Natural killer cell (primary cell): ENCODE results near the gene LDHD. TPM values are rescaled to one million over a fixed set of nuclear protein-coding genes. Genes with fewer than 3 reads are reported as not detected.

ENCODE experiments used
- ATAC-seq, 3 donors: fragments of 150-1000 bp in 2 of 3; fragments of 200-7000 bp in 1 of 3; cut with Tn5 transposase; 1 replicate in 1 of 3; 2 replicates in 2 of 3; pipeline ENCODE4 v1.10.0; 2021; ENCODE audit warnings: mild to moderate bottlenecking in 2 of 3, moderate library complexity in 2 of 3
- DNase-seq, 2 donors: peaks; one replicate each; pipeline versions ENCODE4 v3.0.0 to v3.0.0-alpha.2; 2013 to 2021; ENCODE audit warnings: mixed read lengths in 1 of 2
- H3K27ac ChIP-seq: one replicate; pipeline ENCODE4 v1.5.1; 2013; ENCODE audit warnings: mild to moderate bottlenecking, low read length
- H3K27me3 ChIP-seq: one replicate; pipeline ENCODE4 v1.6.1; 2013; ENCODE audit warnings: low read length; ENCODE audit not compliant: control insufficient read depth, insufficient read depth
- H3K36me3 ChIP-seq: one replicate; pipeline ENCODE4 v1.6.1; 2013; ENCODE audit warnings: low read length; ENCODE audit not compliant: control insufficient read depth, insufficient read depth
- H3K4me1 ChIP-seq: one replicate; pipeline ENCODE4 v1.6.1; 2013; ENCODE audit warnings: low read length; ENCODE audit not compliant: control insufficient read depth, insufficient read depth
- H3K4me3 ChIP-seq: one replicate; pipeline ENCODE4 v1.5.1; 2013; ENCODE audit warnings: low read length
- H3K9me3 ChIP-seq: one replicate; pipeline ENCODE4 v1.6.1; 2013; ENCODE audit warnings: low read length; ENCODE audit not compliant: control insufficient read depth, insufficient read depth
- H3K27ac Mint-ChIP-seq, 2 donors: one replicate each; pipeline ENCODE4 v1.8.0; 2022; ENCODE audit warnings: mild to moderate bottlenecking in 2 of 2, mixed read lengths in 2 of 2, moderate library complexity in 1 of 2
- H3K27me3 Mint-ChIP-seq, 2 donors: one replicate each; pipeline ENCODE4 v1.8.0; 2022; ENCODE audit warnings: low read depth in 2 of 2, mixed read lengths in 2 of 2
- H3K36me3 Mint-ChIP-seq: one replicate; pipeline ENCODE4 v1.8.0; 2022; ENCODE audit warnings: mixed read lengths
- H3K4me1 Mint-ChIP-seq, 2 donors: one replicate each; pipeline ENCODE4 v1.8.0; 2022; ENCODE audit warnings: mixed read lengths in 2 of 2
- H3K4me3 Mint-ChIP-seq: one replicate; pipeline ENCODE4 v1.8.0; 2022; ENCODE audit warnings: mild to moderate bottlenecking, moderate library complexity, mixed read lengths
- H3K9me3 Mint-ChIP-seq, 2 donors: one replicate each; pipeline ENCODE4 v1.8.0; 2022; ENCODE audit warnings: mixed read lengths in 2 of 2
- CTCF ChIP-seq: fragments of 200-600 bp; IDR thresholded peaks from one replicate; pipeline ENCODE4 v1.8.0; 2022; ENCODE audit warnings: antibody characterized with exemption
- WGBS: methylation state at CpG from one replicate; pipeline ENCODE4 v1.1.7; 2013; ENCODE audit warnings: missing lambda C conversion rate; ENCODE audit not compliant: insufficient coverage; 5-methylcytosine and 5-hydroxymethylcytosine counted together
- intact Hi-C: fragments of 100-400 bp; cut with micrococcal nuclease; formaldehyde crosslinking; loops from one replicate; pipeline ENCODE4 v1.14.2; 2022
- total RNA-seq, 4 donors: library from RNA; stranded (reverse); fragments of 120-200 nt in 1 of 4; gene quantifications; one replicate each; pipeline versions ENCODE4 v1.2.3 to v1.2.4, GENCODE V29; 2013 to 2022

Gene LDHD
- total RNA-seq, 3 donors from 2014 or later (not counting 1 experiment from before 2014, with no cell fraction given): 0.12 to 1.3 TPM; not detected in 1

- H3K27me3 Mint-ChIP-seq: peaks cover 24 to 38% of the 10 kb centered on the region in 2 donors
- Histone ChIP-seq H3K9me3 (no peaks in the 10 kb centered on the region), H3K36me3 (no peaks in the 10 kb centered on the region), H3K4me3 (no peak overlapping the region), H3K4me1 (peaks cover 31% of the 10 kb centered on the region), H3K27ac (no peak overlapping the region), H3K27me3 (peaks cover 6% of the 10 kb centered on the region)
- no peak overlapping the region for H3K4me3 Mint-ChIP-seq
- ATAC-seq: no peak
- intact Hi-C loops: loop anchor here (1.0 kb wide), 3 partner anchors 114 to 403 kb away; no protein-coding TSS in a partner anchor
- H3K4me1 Mint-ChIP-seq: peaks cover 0 to 23% of the 10 kb centered on the region in 2 donors
- peak in 1 of 2 donors; percentile 2 for DNase-seq
- TF ChIP-seq CTCF: no peak
- WGBS: 26% methylated on average over 26 of the region's 26 CpGs
- H3K9me3 Mint-ChIP-seq: no peaks in the 10 kb centered on the region
- no peaks in the 10 kb centered on the region for H3K36me3 Mint-ChIP-seq
- H3K27ac Mint-ChIP-seq: no peak overlapping the region
Measured at GRCh38 chr16:75111961-75112733, 4.4 kb downstream of the LDHD start.

DNA sequence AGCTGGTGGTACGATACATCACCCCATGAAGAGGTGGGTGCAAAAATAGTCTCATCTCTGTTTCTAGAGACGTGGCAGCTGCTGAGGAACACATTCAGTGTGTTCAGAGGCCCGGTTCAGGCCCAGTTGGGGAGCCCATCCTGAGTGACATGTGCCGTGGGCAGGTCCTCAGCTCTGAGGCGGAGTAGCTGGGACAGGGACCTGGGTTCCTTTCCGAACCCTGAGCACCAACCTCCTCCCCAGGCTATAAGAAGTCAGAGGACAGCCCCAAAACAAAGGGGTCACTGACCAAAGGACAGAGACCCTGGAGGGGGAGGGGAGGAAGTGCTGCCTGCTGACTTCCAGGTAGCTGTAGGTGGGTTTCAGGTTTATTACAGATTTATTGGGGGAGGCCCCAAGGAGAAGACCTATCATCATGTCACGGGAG, 5.1 kb downstream of the LDHD start:
- ATAC-seq: peak in 2 of 3 donors; percentile 7 to 30
- Mint-ChIP-seq H3K27me3 (peaks cover 24 to 40% of the 10 kb centered on the region in 2 donors), H3K36me3 (no peaks in the 10 kb centered on the region), H3K27ac (no peak overlapping the region), H3K4me3 (no peak overlapping the region), H3K4me1 (peaks cover 0 to 19% of the 10 kb centered on the region in 2 donors), H3K9me3 (no peaks in the 10 kb centered on the region)
- TF ChIP-seq CTCF: no peak
- Histone ChIP-seq H3K27ac (no peak overlapping the region), H3K9me3 (no peaks in the 10 kb centered on the region), H3K27me3 (peaks cover 6% of the 10 kb centered on the region), H3K4me1 (peaks cover 33% of the 10 kb centered on the region), H3K4me3 (no peak overlapping the region), H3K36me3 (no peaks in the 10 kb centered on the region)
- 42% methylated on average over 6 of the region's 7 CpGs for WGBS
- intact Hi-C loops: loop anchor here (1.0 kb wide), 3 partner anchors 113 to 402 kb away; no protein-coding TSS in a partner anchor
- no peak for DNase-seq

DNA sequence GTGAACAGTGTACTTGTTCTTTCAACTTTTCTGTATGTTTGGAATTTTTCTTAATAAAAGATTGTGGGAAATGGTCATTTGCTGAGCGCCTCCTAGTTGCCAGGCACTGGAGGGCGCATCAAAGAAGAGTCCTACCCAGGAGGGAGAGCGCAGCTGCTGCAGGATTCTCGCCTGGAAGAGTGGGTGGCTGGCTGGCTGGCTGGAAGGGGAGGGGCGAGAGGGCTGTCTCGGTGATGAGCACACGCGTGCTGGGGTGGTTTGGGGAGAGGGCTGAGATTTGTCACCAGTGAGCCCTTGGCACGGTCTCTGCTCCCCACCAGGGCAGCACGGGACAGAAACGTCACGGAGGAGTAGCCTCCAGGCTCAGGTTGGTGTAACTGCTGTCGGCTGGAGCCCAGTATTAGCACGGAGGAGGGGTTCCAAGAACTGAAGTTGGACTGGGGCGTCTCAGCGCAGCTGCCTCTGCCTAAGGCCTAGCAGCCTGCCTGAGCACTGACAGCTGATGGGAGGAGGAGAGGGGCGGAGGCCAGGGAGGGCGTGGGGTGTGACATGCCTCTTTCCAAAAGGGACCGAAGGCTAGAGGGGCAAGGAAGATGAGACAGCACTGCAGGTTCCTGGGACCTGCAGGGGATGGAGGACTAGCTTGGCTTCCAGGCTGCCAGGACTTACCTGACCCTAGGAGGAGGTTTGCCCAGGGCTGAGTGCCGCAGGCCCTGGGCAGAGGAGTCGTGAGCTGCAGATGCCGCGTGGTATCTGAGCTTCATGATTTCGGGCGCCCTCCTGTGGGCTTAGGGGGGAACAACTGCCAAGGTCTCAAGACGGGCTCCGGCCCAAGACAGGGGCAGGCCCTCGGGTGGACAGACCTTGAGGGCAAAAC, 5.7 kb downstream of the LDHD start:
- H3K27ac ChIP-seq: no peak overlapping the region
- Mint-ChIP-seq H3K36me3 (no peaks in the 10 kb centered on the region), H3K4me1 (peaks cover 0 to 20% of the 10 kb centered on the region in 2 donors), H3K4me3 (no peak overlapping the region), H3K27me3 (peaks cover 24 to 42% of the 10 kb centered on the region in 2 donors), H3K27ac (peak overlapping the region in 1 of 2 donors; percentile 31), H3K9me3 (no peaks in the 10 kb centered on the region)
- TF ChIP-seq CTCF: peak; percentile 78
- H3K4me1 ChIP-seq: peaks cover 37% of the 10 kb centered on the region
- peaks cover 6% of the 10 kb centered on the region for H3K27me3 ChIP-seq
- H3K9me3 ChIP-seq: no peaks in the 10 kb centered on the region
- ATAC-seq: peak; percentile 92 to 99 (median 97)
- H3K36me3 ChIP-seq: no peaks in the 10 kb centered on the region
- no peak overlapping the region for H3K4me3 ChIP-seq
- intact Hi-C loops: loop anchor here (1.0 kb wide), 3 partner anchors 113 to 402 kb away; no protein-coding TSS in a partner anchor
- peak; percentile 76 to 92 for DNase-seq
- WGBS: 33% methylated on average over 28 of the region's 28 CpGs
